Measurements from ENCODE around the gene PCCA.

The PCCA gene

DNA sequence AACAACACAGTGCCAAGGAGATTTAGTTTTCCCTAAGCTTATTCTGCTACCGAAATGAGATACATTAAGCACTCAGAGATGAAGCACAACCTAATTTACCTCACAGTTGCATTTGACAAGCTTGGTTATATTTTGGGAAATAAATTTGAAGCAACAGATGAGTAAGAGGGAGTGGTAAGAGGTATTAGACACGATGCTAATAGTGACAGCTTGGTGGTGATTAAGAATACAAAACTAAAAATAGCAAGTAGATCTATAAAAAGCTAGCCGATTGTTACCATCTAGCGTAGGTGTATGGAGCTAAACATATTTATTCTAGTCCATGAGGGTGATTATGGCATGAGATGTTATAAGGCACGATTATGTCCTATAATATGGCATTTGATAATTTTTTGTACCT is 208.5 kb downstream of the PCCA start:
- DNase-seq (ENCODE audit: low spot score) = no peak
- no peak for TF ChIP-seq CTCF (IDR thresholded peaks at IDR 0.05; ENCODE audit: extremely low read depth, insufficient read depth, missing control alignments)
- in situ Hi-C loops (cut with MboI; ENCODE audit: low pct_unique_long_range_greater_than_20kb, low sequenced_read_pairs, unreplicated experiment) = no loop called here

DNA sequence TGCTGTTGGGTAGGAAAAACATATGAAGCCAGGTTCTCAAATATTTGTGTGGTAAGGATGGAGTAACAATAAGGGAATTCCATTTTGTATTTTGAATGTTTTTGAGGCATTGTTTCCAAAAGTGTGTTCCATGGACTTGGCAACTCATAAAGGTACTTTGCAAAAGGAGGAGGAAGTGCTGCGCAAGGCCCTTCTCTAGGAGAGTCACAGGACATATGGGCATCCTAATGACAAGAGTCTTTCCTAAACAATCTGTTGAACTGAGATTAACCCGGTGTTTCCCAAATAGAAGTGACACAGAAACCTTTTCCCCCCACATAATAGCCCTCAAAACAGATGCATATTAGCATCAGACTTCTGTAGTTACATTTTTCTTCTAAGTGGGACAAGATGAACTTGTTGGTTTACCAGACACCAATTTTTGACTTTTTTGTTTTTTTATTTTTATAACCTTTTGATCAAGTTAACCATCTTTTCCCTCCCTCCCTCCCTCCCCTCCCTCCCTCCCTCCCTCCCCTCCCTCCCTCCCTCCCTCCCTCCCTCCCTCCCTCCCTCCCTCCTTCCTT is 209.3 kb downstream of the PCCA start:
- TF ChIP-seq CTCF (IDR thresholded peaks at IDR 0.05; ENCODE audit: extremely low read depth, insufficient read depth, missing control alignments) = no peak
- in situ Hi-C loops (cut with MboI; ENCODE audit: low pct_unique_long_range_greater_than_20kb, low sequenced_read_pairs, unreplicated experiment) = no loop called here
- no peak for DNase-seq (ENCODE audit: low spot score)

DNA sequence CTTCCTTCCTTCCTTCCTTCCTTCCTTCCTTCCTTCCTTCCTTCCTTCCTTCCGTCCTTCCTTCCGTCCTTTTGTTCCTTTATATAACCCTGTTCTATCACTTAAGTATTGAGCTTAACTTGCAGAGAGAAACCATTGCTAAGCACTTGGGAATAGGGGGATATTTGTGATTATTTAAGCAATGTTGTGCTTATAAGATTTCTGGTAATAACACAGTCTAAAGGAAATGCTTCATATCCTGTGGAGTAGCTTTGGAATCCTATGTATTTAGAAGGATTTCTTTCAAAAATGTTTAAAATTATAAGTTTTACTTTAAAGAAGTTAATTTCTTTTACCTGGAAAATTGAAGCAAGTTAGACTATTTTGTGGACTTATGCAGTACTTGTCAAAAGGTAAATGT is 209.8 kb downstream of the PCCA start:
- no peak for DNase-seq (ENCODE audit: low spot score)
- no peak for TF ChIP-seq CTCF (IDR thresholded peaks at IDR 0.05; ENCODE audit: extremely low read depth, insufficient read depth, missing control alignments)
- in situ Hi-C loops (cut with MboI; ENCODE audit: low pct_unique_long_range_greater_than_20kb, low sequenced_read_pairs, unreplicated experiment) = no loop called here

DNA sequence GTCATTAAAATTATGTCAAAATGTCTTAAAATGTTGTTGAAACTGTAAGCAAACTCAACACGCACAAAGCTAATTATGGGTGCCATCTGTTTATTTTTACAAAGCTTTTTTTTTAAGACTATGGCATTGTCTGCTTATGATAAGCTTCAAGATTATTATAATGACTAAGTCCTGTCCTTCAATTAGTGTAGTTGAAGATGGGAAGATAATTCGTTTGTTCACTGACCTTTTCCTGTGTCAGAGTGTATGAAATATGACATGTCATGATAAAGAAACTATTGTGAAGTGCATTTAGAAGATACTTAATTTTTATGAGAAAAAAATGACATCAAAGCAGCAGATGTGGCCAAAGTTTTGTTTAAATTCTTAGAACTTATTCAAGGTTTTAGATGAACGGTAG is 211.3 kb downstream of the PCCA start:
- no peak for DNase-seq (ENCODE audit: low spot score)
- TF ChIP-seq CTCF (IDR thresholded peaks at IDR 0.05; ENCODE audit: extremely low read depth, insufficient read depth, missing control alignments) = no peak
- in situ Hi-C loops (cut with MboI; ENCODE audit: low pct_unique_long_range_greater_than_20kb, low sequenced_read_pairs, unreplicated experiment) = no loop called here

DNA sequence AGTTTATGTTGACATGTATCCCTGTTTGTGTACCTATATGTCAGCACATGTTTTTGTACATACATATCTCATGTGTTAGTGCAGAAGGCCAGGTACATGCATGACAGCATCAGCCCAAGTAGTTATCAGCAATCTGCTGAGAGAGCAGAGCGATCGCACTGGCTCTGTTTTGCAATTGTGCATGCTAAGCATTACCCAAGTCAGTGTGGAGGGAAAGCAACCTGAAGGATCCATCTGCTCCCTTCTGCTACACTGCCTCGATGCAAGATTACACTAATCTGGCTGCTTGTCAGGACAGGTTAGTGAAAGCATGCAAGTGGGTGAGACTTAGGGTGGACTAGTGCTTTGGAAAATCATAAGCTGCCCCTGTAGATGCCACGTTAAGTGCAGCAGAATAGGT is 211.8 kb downstream of the PCCA start:
- TF ChIP-seq CTCF (IDR thresholded peaks at IDR 0.05; ENCODE audit: extremely low read depth, insufficient read depth, missing control alignments) = no peak
- in situ Hi-C loops (cut with MboI; ENCODE audit: low pct_unique_long_range_greater_than_20kb, low sequenced_read_pairs, unreplicated experiment) = no loop called here
- DNase-seq (ENCODE audit: low spot score) = no peak

- TF ChIP-seq CTCF (IDR thresholded peaks at IDR 0.05; ENCODE audit: extremely low read depth, insufficient read depth, missing control alignments) = no peak
- in situ Hi-C loops (cut with MboI; ENCODE audit: low pct_unique_long_range_greater_than_20kb, low sequenced_read_pairs, unreplicated experiment) = no loop called here
- no peak for DNase-seq (ENCODE audit: low spot score)
Observed at GRCh38 chr13:100301418-100301817, 212.5 kb downstream of the PCCA start.

- no peak for TF ChIP-seq CTCF (IDR thresholded peaks at IDR 0.05; ENCODE audit: extremely low read depth, insufficient read depth, missing control alignments)
- no peak for DNase-seq (ENCODE audit: low spot score)
- in situ Hi-C loops (cut with MboI; ENCODE audit: low pct_unique_long_range_greater_than_20kb, low sequenced_read_pairs, unreplicated experiment) = no loop called here
Observed at GRCh38 chr13:100302391-100302790, 213.5 kb downstream of the PCCA start.
